Measurements from ENCODE around the gene ODR4. TPM values are rescaled to one million over a fixed set of nuclear protein-coding genes. Genes with fewer than 3 reads are reported as not detected.
"Not testable (repeated sequence)": the region's sequence is repeated elsewhere in the genome, so short reads cannot be mapped to it uniquely, and the experiment has no call there.

ODR4 gene
- total RNA-seq, 1 donor: 22.1 TPM

DNA sequence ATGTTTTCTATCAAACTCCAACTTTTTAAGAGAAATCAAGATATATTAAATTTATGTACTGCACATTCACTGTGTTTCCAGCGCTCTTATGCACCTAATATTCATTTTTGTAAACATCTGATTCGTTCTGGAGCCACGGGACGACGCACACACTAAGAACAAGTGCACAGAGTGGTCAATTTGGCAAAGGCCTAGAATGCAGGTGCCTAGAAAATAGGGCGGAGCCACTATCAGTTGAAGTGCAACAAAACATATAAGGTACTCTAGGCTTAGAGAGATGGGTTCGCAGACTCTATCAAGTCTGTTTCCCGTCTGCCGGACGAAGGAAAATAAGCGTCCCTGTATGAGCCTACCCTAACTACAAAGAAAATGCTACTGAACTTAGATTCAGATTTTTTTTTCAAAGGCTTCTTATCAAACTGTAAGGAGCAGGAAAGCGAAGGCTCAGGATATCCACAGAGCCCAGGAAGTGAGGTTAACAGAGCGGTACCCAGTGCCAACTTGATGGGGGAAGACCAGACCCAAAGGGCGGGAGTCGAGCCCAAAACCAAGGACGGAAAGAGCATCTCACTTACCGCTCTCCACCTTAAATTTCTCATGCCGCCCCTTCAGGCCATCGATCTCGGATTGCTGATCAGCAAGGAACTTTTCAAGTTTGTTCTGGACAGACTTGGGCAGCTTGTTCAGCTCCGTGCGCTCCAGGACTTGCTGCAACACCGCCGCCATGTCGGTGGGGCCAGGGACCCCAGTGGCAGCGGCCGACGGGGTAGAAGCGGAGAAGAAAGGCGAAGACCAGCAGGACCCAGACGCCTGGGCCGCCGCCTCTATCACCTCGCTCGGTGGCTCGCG lies 1.1 kb upstream of the ODR4 start:
- DNase-seq (ENCODE audit: low read depth): peak; percentile 51
- TF ChIP-seq CTCF (IDR thresholded peaks at IDR 0.05; ENCODE audit: insufficient read depth, low read length): no peak
- peak overlapping the region; percentile 93 for H3K4me3 ChIP-seq (ENCODE audit: low read depth, low read length)

GRCh38 chr1:186375929-186376319 lies 286 bp downstream of the ODR4 start:
- DNase-seq (ENCODE audit: low read depth): no peak
- no peak for TF ChIP-seq CTCF (IDR thresholded peaks at IDR 0.05; ENCODE audit: insufficient read depth, low read length)
- H3K4me3 ChIP-seq (ENCODE audit: low read depth, low read length): peak overlapping the region; percentile 93

DNA sequence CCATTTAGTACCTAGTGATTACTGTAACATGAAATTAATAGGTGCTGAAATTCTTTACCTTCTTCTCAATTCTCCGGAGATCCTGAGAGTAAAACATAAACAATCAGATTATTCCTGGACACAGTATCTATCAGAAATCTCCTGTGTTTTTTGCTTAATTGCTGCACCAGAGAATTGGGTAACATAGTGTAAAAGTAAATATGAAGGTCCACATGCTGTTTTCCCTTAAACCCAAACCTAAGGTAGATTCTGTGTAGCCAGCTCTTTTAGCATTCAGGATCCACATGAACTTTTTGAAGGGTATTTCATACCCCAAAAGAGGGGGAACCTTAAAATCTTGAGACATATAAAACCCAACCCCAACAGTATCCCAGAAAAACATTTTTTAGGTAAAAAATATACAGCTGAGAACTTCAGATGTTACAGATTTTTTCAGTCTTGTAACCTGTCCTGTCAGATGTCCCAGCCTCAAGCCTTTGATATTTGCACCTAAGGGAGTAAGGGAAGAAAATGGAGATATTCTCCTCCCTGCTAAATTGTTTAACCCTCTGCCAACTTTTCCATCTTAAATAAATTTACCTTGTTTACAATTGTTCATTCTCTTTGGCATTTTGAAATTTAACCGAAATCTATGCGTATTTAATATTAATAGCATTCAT lies 11.2 kb downstream of the ODR4 start:
- H3K4me3 ChIP-seq (ENCODE audit: low read depth, low read length): no peak overlapping the region
- no peak for DNase-seq (ENCODE audit: low read depth)
- no peak for TF ChIP-seq CTCF (IDR thresholded peaks at IDR 0.05; ENCODE audit: insufficient read depth, low read length)

- no peak for TF ChIP-seq CTCF (IDR thresholded peaks at IDR 0.05; ENCODE audit: insufficient read depth, low read length)
- no peak for DNase-seq (ENCODE audit: low read depth)
- H3K4me3 ChIP-seq (ENCODE audit: low read depth, low read length): no peak overlapping the region
Measured at GRCh38 chr1:186390925-186391324, 15.3 kb downstream of the ODR4 start.

DNA sequence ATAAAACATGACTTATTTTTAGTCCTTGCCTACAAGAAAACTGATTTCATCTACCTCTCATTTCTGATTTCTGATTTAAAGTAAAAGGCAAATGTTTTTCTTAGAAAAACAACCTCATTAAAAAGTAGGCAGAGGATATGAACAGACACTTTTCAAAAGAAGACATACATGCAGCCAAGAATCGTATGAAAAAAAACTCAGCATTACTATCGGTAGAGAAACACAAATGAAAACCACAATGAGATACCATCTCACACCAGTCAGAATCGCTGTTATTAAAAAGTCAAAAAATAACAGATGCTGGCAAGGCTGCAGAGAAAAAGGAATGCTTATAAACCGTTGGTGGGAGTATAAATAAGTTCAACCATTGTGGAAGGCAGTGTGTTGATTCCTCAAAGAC lies 16.2 kb downstream of the ODR4 start:
- TF ChIP-seq CTCF (IDR thresholded peaks at IDR 0.05; ENCODE audit: insufficient read depth, low read length): no peak
- no peak overlapping the region for H3K4me3 ChIP-seq (ENCODE audit: low read depth, low read length)

GRCh38 chr1:186392711-186393110 lies 17.1 kb downstream of the ODR4 start:
- H3K4me3 ChIP-seq (ENCODE audit: low read depth, low read length); DNase-seq (ENCODE audit: low read depth): not testable (repeated sequence)

More for the DNA sequence above, 16.2 kb downstream of the ODR4 start:
- no peak for DNase-seq (ENCODE audit: low read depth)

DNA sequence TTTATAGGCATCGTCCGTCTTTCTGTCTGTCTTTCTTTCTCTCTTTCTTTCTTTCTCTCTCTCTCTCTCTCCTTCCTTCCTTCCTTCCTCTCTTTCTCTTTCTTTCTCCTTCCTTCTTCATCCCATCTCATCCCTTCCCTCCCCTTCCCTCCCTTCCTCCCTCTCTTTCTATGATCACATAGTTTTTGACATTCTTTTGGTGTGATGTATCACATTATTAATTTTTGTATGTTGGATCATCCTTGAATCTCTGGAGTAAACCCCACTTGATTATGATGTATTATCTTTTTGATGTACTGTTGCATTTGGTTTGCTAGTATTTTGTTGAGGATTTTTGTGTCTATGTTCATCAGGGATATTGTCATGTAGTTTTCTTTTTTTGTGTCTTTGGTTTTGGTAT lies 25.8 kb downstream of the ODR4 start:
- not testable (repeated sequence) for DNase-seq (ENCODE audit: low read depth); H3K4me3 ChIP-seq (ENCODE audit: low read depth, low read length)

All from fibroblast of the aortic adventitia (primary cell).